SIG-M5 (cell line): ENCODE data around the gene ZNF888.
"Not testable (repeated sequence)": the region's sequence is repeated elsewhere in the genome, so short reads cannot be mapped to it uniquely, and the experiment has no call there.

ENCODE experiments used
- DNase-seq: peaks from one replicate; lab custom pipeline; 2025; lab: John Stamatoyannopoulos, UW

ZNF888 gene

DNA sequence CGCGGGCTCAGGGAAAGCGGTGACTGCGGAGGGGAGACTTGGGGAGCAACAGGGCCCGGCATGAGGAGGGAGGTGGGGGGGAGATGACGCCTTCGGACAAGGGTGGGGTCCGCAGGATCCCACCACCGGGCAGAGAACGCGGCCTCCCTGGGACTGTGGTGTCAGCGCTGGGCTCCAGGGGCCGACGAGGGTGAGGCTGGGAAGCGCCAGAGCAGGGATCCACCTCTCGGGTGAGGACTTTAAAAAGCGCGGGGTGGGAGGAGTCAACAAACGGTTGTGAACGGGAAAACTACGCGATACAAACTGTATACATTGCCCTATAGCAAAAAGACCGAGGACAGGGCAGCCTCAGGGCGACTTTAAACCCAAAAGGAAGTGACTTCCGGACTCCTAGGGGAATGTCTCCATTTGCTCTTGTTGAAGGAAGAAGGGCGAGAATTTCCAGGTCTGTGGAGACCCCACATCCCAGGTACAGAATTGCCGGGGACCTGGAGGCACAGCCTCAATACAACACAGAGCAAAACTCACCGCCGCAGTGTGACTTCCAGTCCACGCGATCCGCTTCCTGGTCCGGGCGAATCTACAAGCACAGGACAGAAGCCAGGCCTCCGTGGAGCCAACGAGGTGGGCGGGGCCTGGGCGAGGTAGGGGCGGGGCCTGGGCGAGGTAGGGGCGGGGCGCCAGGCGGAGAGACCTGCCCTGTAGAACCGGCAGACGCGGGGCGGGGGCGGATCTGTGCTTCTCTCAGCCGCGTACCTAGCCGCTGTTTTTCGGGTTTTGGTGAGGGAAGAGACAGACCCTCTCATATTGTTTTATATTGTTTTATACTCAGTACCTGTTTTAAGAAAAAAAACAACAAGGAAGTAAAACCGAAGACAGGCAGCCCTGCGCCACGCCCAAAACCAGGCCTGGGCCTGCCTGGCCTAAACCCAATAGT, at the start of gene ZNF888:
Gene ZNF888, minus strand, starts transcription at position 588 of the 937 bp plus-strand sequence. CDS start 5,555 bp downstream, outside the sequence.
- no peak for DNase-seq

- no peak for DNase-seq
These were observed 44.5 kb upstream of the ZNF888 start for GRCh38 chr19:52967772-52968171.

GRCh38 chr19:52963247-52963618, 40.0 kb upstream of the ZNF888 start:
- DNase-seq: no peak

GRCh38 chr19:52962394-52963246, 39.4 kb upstream of the ZNF888 start, which contains the start of gene ZNF816:
ZNF816 (minus strand) TSS chr19:52962881; CDS start chr19:52956089, 6,792 bp downstream.
- DNase-seq: no peak

GRCh38 chr19:52961981-52962380, 38.8 kb upstream of the ZNF888 start:
- DNase-seq: no peak

GRCh38 chr19:52959613-52960295, 36.5 kb upstream of the ZNF888 start:
- DNase-seq: no peak

- no peak for DNase-seq
These were observed 34.4 kb upstream of the ZNF888 start for GRCh38 chr19:52957591-52957990.

DNA sequence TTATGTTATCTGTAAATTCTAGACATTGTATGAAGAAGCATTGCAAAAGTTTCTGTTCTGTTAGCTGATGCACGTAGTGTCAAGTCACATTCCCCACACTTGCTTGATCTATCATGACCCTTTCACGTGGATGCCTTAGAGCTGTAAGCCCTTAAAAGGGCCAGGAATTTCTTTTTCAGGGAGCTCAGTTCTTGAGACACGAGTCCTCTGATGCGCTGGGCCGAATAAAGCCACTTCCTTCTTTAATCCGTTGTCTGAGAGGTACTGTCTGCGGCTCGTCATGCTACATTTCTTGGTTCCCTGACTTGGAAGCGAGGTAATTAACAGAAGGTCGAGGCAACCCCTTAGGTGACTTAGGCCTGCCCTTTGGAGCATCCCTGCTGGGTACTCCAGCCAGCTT, 33.7 kb upstream of the ZNF888 start:
- DNase-seq: no peak

DNA sequence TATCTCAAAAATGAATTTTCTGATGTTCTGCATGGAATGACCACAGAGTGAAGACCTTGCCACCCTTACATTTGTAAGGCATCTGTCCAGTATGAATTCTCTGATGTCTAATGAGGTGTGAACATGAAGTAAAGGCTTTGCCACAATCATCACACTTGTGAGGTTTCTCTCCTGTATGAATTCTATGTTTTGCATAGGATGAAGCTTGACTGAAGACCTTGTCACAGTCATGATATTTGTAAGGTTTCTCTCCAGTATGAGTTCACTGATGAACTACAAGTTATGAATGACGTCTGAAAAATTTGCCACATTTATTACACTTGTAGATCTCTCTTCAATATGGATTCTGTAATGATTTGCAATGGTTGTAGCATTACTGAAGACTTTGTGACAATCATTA, 26.2 kb upstream of the ZNF888 start:
- DNase-seq: no peak

GRCh38 chr19:52948025-52948770, 25.0 kb upstream of the ZNF888 start:
- DNase-seq: no peak

- no peak for DNase-seq
These were observed 23.4 kb upstream of the ZNF888 start for GRCh38 chr19:52946322-52947310.

DNA sequence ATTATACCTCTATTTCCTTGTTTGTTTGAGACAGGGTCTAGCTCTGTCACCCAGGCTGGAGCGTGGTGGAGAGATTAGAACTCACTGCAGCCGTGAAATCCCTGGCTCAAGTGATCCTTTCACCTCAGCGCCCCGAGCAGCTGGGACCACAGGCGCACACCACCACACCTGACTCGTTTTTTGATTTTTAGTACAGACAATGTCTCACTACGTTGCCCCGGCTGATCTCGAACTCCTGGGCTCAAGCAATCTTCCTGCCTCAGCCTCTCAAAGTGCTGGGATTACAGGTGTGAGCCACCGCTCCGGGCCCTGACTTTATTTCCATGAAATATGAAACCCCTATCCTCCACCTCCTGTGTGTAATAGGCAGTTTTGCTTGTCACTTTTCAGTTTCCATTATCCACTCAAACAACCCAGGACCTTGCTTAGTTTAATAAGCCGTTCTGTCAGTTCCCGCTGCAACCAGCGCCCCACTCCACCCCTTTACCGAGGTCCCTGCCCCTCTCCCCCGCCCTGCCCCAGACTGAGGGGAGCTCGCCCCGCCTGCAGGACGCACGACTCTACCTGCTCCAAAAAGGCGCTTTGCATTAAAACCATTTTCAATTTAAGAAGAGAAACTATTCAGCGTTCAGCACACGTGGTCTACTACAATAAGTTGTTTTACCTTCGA, 22.6 kb upstream of the ZNF888 start:
- DNase-seq: no peak

DNA sequence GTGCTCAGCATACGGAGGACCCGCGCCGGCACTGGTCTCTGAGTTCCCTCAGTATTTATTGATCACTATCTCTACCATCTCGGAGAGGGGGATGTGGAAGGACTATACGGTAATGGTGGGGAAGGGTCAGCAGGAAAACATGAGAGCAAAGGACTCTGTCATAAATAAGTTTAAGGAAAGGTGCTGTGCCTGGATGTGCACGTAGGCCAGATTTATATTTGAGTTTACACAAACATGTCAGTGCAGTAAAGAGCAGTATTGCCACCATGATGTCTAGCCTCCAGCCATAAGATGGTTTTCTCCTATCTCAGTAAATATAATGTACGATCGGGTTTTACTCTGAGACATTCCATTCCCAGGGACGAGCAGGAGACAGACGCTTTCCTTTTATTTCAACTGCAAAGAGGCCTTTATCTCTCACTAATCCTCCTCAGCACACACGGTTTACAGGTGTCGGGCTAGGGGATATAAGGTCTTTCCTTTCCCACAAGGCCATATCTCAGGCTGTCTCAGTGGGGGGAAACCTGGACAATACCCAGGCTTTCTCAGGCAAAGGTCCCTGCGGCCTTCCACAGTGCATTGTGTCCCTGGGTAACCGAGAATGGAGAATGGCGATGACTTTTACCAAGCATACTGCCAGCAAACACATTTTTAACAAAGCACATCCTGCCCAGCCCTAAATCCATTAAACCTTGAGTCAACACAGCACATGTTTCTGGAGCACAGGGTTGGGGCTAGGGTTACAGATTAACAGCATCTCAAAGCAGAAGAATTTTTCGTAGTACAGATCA, 21.7 kb upstream of the ZNF888 start:
- DNase-seq: not testable (repeated sequence)

DNA sequence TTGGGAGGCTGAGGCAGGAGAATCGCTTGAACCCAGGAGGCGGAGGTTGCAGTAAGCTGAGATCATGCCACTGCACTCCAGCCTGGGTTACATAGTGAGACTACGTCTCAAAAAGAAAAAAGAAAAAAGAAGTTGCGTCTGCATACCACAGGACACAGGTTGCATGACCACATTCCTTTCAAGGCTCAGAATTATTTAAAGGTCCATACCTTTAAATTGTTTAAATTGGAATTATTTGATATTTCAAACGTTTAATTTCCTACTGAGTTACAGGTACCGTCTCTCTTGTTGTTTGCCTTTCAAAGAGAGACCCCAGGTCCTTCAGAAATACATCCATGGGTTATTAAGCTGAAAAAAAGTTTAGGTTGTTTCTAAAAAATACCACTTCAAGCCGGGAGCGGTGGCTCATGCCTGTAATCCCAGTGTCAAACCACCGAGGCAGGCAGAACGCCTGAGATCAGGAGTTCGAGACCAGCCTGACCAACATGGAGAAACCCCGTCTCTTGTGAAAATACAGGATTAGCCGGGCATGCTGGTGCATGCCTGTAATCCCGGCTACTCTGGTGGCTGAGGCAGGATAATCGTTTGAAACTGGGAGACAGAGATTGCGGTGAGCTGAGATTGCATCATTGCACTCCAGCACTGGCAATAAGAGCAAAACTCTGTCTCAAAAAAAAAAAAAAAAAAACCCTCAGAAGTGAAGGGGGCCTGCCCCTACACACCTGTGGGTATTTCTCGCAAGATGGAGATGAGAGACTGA, 20.8 kb upstream of the ZNF888 start:
- no peak for DNase-seq

GRCh38 chr19:52943134-52943883, 20.1 kb upstream of the ZNF888 start:
- DNase-seq: no peak

- no peak for DNase-seq
These were observed 19.3 kb upstream of the ZNF888 start for GRCh38 chr19:52942386-52943133.
